GM12878 (cell line): Measurements from ENCODE around the gene WDR48. TPM values are rescaled to one million over a fixed set of nuclear protein-coding genes. Genes with fewer than 3 reads are reported as not detected.

Experiments used
- ATAC-seq: fragments of 200-7000 bp; cut with Tn5 transposase; 3 replicates; pipeline ENCODE4 v1.9.1; 2020; ENCODE audit warnings: mild to moderate bottlenecking, moderate library complexity
- BruUV-seq: library from RNA; stranded (reverse); fragments of 400-500 nt; replicated peaks from 2 replicates; lab custom pipeline; 2021; lab: Mats Ljungman, UMichigan
- CTCF ChIA-PET: fragments of 300-600 bp; sonication (Branson Sonifier 250); formaldehyde crosslinking; extraction: SDS; loops from one replicate; lab custom pipeline; 2021; ENCODE audit warnings: inconsistent platforms; lab: Yijun Ruan, JAX
- POLR2A ChIA-PET: fragments of 350-600 bp; formaldehyde crosslinking; extraction: SDS; loops from one replicate; lab custom pipeline; 2021; ENCODE audit warnings: inconsistent platforms; lab: Charles Lee
- RAD21 ChIA-PET: fragments of 300-600 bp; sonication (Branson Sonifier 250); formaldehyde crosslinking; loops from one replicate; lab custom pipeline; 2023; ENCODE audit warnings: antibody characterized with exemption; ENCODE audit not compliant: unreplicated experiment; lab: Charles Lee
- SMC1A ChIA-PET: fragments of 300-600 bp; sonication (Branson Sonifier 250); formaldehyde crosslinking; loops from one replicate; lab custom pipeline; 2023; ENCODE audit not compliant: unreplicated experiment, uncharacterized antibody; lab: Charles Lee
- DNase-seq: peaks from one replicate; pipeline ENCODE4 v3.0.0-alpha.2; 2011; ENCODE audit warnings: low read depth, low spot score
- FAIRE-seq: peaks from 3 replicates; lab custom pipeline; 2011; peaks lifted over from hg19 to GRCh38; lab: Jason Lieb, UNC
- H2AFZ ChIP-seq: 2 replicates; pipeline ENCODE4 v1.6.0; 2011; ENCODE audit warnings: low read depth, low read length, control low read depth; ENCODE audit not compliant: control insufficient read depth
- H3K27ac ChIP-seq: 2 replicates; pipeline ENCODE4 v1.5.1; 2011; ENCODE audit warnings: control low read depth; ENCODE audit not compliant: control insufficient read depth, insufficient read depth
- H3K27me3 ChIP-seq, 2 experiments: replicated peaks in 1 of 2; 2 replicates each; pipeline versions ENCODE4 v1.6.0 to v1.6.1; 2011; ENCODE audit warnings: low read length in 1 of 2; ENCODE audit not compliant: control insufficient read depth in 2 of 2, insufficient read depth in 2 of 2
- H3K36me3 ChIP-seq, 2 experiments: 2 replicates each; pipeline ENCODE4 v1.5.1; 2011; ENCODE audit warnings: low read length in 1 of 2; ENCODE audit not compliant: control insufficient read depth in 2 of 2, insufficient read depth in 2 of 2
- H3K4me1 ChIP-seq: 2 replicates; pipeline ENCODE4 v1.6.1; 2011; ENCODE audit warnings: mild to moderate bottlenecking, low read length, moderate library complexity, mixed read lengths; ENCODE audit not compliant: control insufficient read depth, insufficient read depth
- H3K4me2 ChIP-seq: 2 replicates; pipeline ENCODE4 v1.6.0; 2011; ENCODE audit warnings: control low read depth; ENCODE audit not compliant: control insufficient read depth, insufficient read depth
- H3K4me3 ChIP-seq: fragments of 200-600 bp; sonication (generic); 2 replicates; pipeline ENCODE4 v1.5.1; 2016
- H3K79me2 ChIP-seq: 2 replicates; pipeline ENCODE4 v1.6.0; 2011; ENCODE audit warnings: low read length; ENCODE audit not compliant: control insufficient read depth, insufficient read depth
- H3K9ac ChIP-seq: 2 replicates; pipeline ENCODE4 v1.8.0; 2011; ENCODE audit warnings: low read length, control low read depth, mixed read lengths; ENCODE audit not compliant: control insufficient read depth, insufficient read depth
- H3K9me3 ChIP-seq: replicated peaks from 3 replicates; pipeline ENCODE4 v1.5.1; 2011; ENCODE audit warnings: mild to moderate bottlenecking, low read length; ENCODE audit not compliant: control insufficient read depth, insufficient read depth
- H4K20me1 ChIP-seq: 2 replicates; pipeline ENCODE4 v1.6.0; 2011; ENCODE audit not compliant: control insufficient read depth, insufficient read depth
- BHLHE40 ChIP-seq, 2 experiments: fragments of 450-650 bp in 1 of 2; IDR thresholded peaks; 2 replicates each; pipeline ENCODE4 v1.6.1; 2011 to 2017; ENCODE audit warnings: low read depth in 2 of 2, borderline replicate concordance in 1 of 2, improper control_type of control experiment in 1 of 2, low read length in 1 of 2, mild to moderate bottlenecking in 1 of 2
- RUNX3 ChIP-seq: IDR thresholded peaks from 2 replicates; pipeline ENCODE4 v1.6.1; 2012; ENCODE audit warnings: low read length, inconsistent platforms
- SPI1 ChIP-seq: IDR thresholded peaks from 2 replicates; pipeline ENCODE4 v1.6.1; 2011; ENCODE audit warnings: low read depth, mild to moderate bottlenecking, low read length, moderate library complexity, borderline replicate concordance; ENCODE audit not compliant: insufficient read depth
- SREBF1 ChIP-seq: IDR thresholded peaks from 2 replicates; pipeline ENCODE4 v1.6.1; 2012; ENCODE audit warnings: mild to moderate bottlenecking, low read length
- TCF3 ChIP-seq: IDR thresholded peaks from 2 replicates; pipeline ENCODE4 v1.6.1; 2012; ENCODE audit warnings: low read depth, mild to moderate bottlenecking, low read length, borderline replicate concordance; ENCODE audit not compliant: insufficient read depth
- ZNF592 ChIP-seq: fragments of 450-650 bp; IDR thresholded peaks from 2 replicates; pipeline ENCODE4 v1.6.1; 2017; ENCODE audit warnings: mild to moderate bottlenecking, moderate library complexity
- WGBS: methylation state at CpG from one replicate; pipeline ENCODE4 v1.1.6; 2016; ENCODE audit warnings: low lambda C conversion rate; ENCODE audit not compliant: insufficient replicate concordance, insufficient coverage; ENCODE audit errors: missing lambda C conversion rate; 5-methylcytosine and 5-hydroxymethylcytosine counted together
- in situ Hi-C: fragments of 300-500 bp; cut with MboI; formaldehyde crosslinking; loops from 9 replicates; pipeline ENCODE4 v1.14.3; 2018; ENCODE audit warnings: mixed read lengths
- intact Hi-C: fragments of 100-400 bp; cut with micrococcal nuclease; formaldehyde crosslinking; loops from one replicate; pipeline ENCODE4 v1.14.2; 2022; ENCODE audit not compliant: unreplicated experiment
- polyA plus RNA-seq, 11 experiments: library from polyadenylated mRNA; depleted of rRNA in 4 of 11; unstranded in 6 of 11; stranded (reverse) in 5 of 11; fragments of >200 nt; fragmentation: Nextera tagmentation in 4 of 11; fragmentation: Illumina TruSeq in 1 of 11; extraction: Ambion mirVana in 4 of 11; extraction: Trizol in 1 of 11; gene quantifications; 1 replicate in 1 of 11; 2 replicates in 10 of 11; pipeline versions ENCODE4 v1.2.1 to v1.2.3, GENCODE V29; 2011 to 2016; ENCODE audit warnings: inconsistent platforms in 2 of 11, missing spikeins in 2 of 11, low read depth in 1 of 11
- total RNA-seq, 4 experiments: library from RNA; depleted of rRNA in 3 of 4; stranded (reverse); fragments of >200 nt in 3 of 4; fragmentation: Illumina TruSeq in 1 of 4; extraction: Trizol in 1 of 4; gene quantifications; 2 replicates each; pipeline versions ENCODE4 v1.2.1 to v1.2.3, GENCODE V29; 2013 to 2021

The WDR48 gene
- total and polyA plus RNA-seq, 10 of the 15 experiments (the other 5 are each of a cell fraction or from before 2014, with no cell fraction given), result 16.8 to 43.8 (median 29.0) TPM

- in situ Hi-C loops, result no loop called here
- H3K27ac ChIP-seq, result no peak overlapping the region
- H3K4me2 ChIP-seq, result no peak overlapping the region
- no peaks in the 10 kb centered on the region for H3K4me1 ChIP-seq
- no peak overlapping the region for H3K4me3 ChIP-seq
- ChIA-PET RAD21 (interaction anchor here (0.7 to 6.1 kb wide), 3 partner anchors 21 to 24 kb away, joined by 3 to 96 read pairs (median 4); no protein-coding TSS in a partner anchor), POLR2A (no interaction called here), SMC1A (interaction anchor here (7.4 kb wide), 1 partner anchor 24 kb away, joined by 145 read pairs; no protein-coding TSS in a partner anchor), CTCF (interaction anchor here (1.0 to 6.2 kb wide), 3 partner anchors 9 to 25 kb away, joined by 7 to 241 read pairs (median 8); no protein-coding TSS in a partner anchor)
- peaks cover 0 to 2% of the 10 kb centered on the region in 2 experiments; a peak in 1 of 4 replicates for H3K27me3 ChIP-seq
- no peak for ATAC-seq
- no peaks in the 10 kb centered on the region for H3K9me3 ChIP-seq
- 33% methylated on average over 6 of the region's 6 CpGs for WGBS
- no peaks in the 10 kb centered on the region for H3K36me3 ChIP-seq
- BruUV-seq, result no TSS peak
- no peak overlapping the region for H2AFZ ChIP-seq
- no peak for DNase-seq
- no peak for FAIRE-seq
- intact Hi-C loops, result no loop called here
- TF ChIP-seq SPI1 (peak; percentile 13; the same call in 1 of the 2 replicates), SREBF1 (no peak), TCF3 (no peak), BHLHE40 (IDR thresholded peaks at IDR 0.05; ENCODE audit: borderline replicate concordance in 1 of 2, low read depth in 2 of 2, low read length in 1 of 2) (no peak), ZNF592 (peak; percentile 70; the same call in 1 of the 2 replicates), RUNX3 (no peak)
- no peak overlapping the region for H3K9ac ChIP-seq
- no peaks in the 10 kb centered on the region for H4K20me1 ChIP-seq
- H3K79me2 ChIP-seq, result no peaks in the 10 kb centered on the region
These were observed 26.4 kb upstream of the WDR48 start for GRCh38 chr3:39025222-39025970.
